Embryonic facial prominence (tissue), 1 donor: ENCODE data around the gene CEP250.

Experiments
- DNase-seq: peaks from one replicate; pipeline ENCODE4 v3.0.0-alpha.2; 2016; ENCODE audit errors: extremely low spot score

Gene CEP250

GRCh38 chr20:35561671-35562070 is 106.3 kb downstream of the CEP250 start:
- DNase-seq, result no peak

DNA sequence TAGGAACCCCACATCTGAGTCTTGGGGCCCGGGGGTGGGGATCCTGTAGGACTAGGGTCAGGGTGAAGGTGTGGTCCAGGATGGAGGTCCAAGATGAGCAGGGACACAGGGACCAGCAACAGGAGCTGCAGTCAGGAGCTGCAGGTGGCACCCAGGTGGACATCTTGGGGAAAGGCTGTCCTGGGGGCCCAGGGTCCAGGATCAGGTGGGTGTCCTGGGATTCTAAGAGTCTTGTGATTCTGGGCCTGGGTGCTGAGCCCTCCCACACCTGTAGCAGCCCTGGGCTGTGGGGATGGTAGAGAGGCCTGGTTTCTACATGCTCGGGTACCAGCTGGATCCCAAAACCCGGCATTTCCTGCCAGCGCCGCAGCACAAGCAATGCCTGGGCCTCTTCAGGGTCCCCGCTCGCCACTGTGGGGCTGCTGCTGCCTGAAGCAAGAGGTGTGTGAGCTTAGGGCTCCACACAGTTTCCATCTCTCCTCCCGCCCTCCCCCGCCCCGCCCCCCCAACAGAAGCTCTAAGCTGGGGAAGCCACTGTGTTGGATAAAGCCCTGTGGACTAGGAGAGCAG is 107.2 kb downstream of the CEP250 start:
- no peak for DNase-seq

DNA sequence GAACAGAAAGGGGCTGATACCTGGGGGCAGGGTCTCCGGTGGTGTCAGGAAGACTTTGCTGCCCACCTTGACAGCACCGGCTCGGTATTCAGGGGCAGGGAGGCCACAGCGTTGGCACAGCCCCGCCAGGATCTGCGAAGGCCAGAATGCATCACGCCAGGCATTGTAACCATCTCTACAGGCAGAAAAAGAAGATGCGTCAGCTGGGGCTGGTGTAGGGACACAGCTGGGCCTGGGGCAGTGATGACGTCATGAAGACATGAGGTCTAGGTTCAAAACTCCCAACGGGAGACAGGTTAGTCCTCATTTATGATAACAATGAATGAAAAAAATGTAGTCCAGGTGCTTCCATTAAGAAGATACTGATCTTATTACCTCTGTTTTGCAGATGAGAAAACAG is 108.4 kb downstream of the CEP250 start:
- no peak for DNase-seq

DNA sequence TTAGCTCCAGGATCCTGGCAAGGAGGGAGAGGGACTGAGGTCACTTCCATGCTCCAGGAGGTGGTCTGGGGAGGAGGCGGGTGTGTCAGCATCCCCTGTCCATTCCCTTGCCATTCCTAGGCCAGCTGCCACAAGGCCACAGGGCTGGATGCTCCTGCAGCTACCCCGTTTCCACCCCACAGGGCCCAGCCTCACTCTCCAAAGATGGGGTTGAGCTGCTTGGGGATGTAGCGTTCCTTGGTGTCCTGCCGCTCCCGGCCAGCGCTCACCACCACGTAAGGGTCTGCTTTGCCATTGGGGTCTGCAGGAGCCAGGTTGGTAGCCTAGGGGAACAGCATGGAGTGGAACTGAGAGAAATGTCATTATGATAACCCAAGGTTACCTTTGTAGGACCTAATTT is 109.5 kb downstream of the CEP250 start:
- DNase-seq, result no peak

DNA sequence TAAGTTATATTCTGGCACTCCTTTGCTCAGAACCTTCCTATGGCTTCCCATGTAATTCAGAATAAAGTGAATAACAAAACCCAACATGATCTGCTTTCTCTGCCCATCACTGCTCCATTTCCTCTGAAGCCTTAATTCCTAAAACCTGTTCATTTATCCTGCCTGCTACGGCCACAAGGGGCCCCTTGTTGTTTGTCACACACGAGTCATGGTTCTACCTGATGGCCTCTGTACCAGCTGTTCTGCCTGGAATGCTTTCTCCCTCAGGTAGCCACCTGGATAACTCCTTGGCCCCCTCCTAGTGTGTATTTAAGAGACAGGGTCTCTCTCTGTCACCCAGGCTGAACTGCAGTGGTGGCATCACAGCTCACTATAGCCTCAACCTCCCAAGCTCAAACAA is 113.2 kb downstream of the CEP250 start:
- no peak for DNase-seq
